ENCODE results near the gene PIKFYVE.
A peak's percentile ranks its signal among the peaks of the same experiment; 100 is the strongest.
"Not testable (repeated sequence)": the region's sequence is repeated elsewhere in the genome, so short reads cannot be mapped to it uniquely, and the experiment has no call there.

Gene PIKFYVE

GRCh38 chr2:208304695-208305094, 38.6 kb downstream of the PIKFYVE start:
- DNase-seq (ENCODE audit: low read depth, low spot score): no peak

DNA sequence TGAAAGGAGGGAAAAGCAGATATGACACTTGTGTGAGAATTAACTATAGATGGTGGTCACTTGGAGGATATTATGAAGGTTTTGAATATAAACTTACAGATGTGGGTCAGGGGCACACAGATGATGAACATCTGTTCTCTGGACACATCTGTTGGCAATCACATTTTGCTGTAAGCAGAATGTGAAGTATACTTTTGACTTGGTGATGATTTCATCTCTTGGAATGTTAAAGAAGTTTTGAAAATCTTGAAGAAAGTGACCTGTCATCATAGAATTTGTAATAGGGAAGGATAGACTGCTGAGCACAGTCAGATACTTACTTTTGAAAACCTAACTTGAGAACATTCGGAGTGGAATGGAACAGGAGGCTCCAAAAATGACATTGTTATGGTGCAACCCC, 40.2 kb downstream of the PIKFYVE start:
- no peak for DNase-seq (ENCODE audit: low read depth, low spot score)

DNA sequence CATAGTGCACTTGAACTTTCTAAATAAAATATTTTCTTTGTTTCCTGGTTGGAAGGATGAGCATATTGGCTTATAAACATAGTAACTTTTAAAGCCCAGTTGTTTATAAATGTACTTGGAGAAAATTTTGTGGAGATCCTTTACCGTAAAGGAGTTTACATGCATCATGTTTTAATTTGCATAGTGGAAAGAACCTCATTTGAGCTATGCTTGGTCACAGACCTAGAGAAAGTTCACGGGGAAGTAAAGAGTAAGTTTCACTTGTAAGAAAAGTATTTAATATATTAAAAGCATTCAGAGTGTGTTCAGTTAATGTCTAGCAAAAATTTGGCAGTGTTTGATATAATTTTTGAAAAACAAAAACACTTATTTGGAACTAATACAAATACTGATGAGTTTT, 45.3 kb downstream of the PIKFYVE start:
- no peak for DNase-seq (ENCODE audit: low read depth, low spot score)

DNA sequence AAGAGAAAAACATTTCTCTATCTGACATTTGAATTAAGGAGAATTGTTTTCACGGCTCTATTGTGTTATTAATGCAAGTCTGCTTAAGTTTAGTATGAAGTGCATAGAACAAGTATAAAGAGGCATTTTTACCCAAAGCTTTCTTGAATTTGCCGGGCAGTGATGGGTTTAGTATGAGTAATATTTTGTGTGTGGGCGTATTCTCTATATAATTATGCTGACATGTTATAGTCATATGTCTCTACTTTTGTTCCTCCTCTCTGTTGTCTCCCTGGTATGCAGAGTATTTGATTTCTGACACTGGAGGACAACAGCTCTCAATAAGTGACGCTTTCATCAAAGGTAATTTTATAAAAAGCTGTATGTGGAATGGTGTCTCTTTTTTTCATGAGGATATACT, 45.9 kb downstream of the PIKFYVE start:
- no peak for DNase-seq (ENCODE audit: low read depth, low spot score)

- no peak for DNase-seq (ENCODE audit: low read depth, low spot score)
These were observed 49.2 kb downstream of the PIKFYVE start for GRCh38 chr2:208315081-208315788.

DNA sequence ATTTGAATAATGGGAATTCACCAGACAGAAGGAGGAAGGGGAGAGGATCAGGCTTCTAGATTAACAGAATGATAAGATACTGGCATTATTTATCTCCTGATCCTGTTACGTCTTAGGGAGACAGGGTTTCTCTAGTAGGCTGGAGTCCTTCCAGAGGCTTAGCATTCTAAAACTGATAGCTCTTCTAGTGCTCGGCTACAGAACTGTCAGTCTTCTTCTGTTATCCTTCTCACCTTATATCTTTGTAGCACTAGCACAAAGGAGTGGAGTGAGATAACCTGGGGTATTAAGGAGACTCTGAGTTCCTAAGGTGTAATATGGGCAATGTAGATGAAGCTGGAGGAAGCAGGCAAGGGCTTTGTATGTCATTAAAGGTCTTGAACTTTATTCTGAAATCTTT, 52.1 kb downstream of the PIKFYVE start:
- no peak for DNase-seq (ENCODE audit: low read depth, low spot score)

GRCh38 chr2:208319391-208319790, 53.3 kb downstream of the PIKFYVE start:
- DNase-seq (ENCODE audit: low read depth, low spot score): peak; percentile 75

- peak; percentile 26 for DNase-seq (ENCODE audit: low read depth, low spot score)
These were observed 54.6 kb downstream of the PIKFYVE start for GRCh38 chr2:208320686-208321085.

DNA sequence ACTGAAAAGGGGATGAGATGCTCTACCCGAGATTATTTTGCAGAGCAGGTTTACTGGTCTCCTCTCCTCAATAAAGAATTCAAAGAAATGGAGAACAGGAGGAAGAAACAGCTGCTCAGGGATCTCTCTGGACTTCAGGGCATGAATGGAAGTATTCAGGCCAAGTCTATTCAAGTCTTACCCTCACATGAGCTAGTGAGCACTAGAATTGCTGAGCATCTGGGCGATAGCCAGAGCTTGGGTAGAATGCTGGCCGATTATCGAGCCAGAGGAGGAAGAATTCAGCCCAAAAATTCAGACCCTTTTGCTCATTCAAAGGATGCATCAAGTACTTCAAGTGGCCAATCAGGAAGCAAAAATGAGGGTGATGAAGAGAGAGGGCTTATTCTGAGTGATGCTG, 60.0 kb downstream of the PIKFYVE start:
- peak; percentile 35 for DNase-seq (ENCODE audit: low read depth, low spot score)

- no peak for DNase-seq (ENCODE audit: low read depth, low spot score)
These were observed 63.4 kb downstream of the PIKFYVE start for GRCh38 chr2:208329485-208329884.

GRCh38 chr2:208334230-208334629, 68.2 kb downstream of the PIKFYVE start:
- no peak for DNase-seq (ENCODE audit: low read depth, low spot score)

DNA sequence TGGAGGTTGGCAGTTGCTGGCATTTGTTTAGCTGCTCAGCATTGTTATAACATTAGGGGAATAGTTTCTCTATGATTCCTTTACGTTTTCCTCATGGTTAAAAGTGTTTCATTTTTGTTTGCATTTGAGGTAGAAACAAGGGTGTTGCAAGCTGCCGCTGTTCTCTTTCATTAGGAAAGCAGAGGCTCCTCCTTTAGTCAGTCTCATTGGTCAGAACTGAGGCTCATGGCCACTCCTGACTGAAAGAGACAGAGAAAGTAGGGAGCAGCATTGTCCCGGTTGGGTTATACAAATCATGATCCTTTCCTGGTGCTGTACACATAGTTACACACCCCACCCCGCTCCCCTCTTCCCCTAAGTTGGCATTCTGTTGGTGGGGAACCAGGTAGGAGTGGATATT, 80.7 kb downstream of the PIKFYVE start:
- DNase-seq (ENCODE audit: low read depth, low spot score): no peak

DNA sequence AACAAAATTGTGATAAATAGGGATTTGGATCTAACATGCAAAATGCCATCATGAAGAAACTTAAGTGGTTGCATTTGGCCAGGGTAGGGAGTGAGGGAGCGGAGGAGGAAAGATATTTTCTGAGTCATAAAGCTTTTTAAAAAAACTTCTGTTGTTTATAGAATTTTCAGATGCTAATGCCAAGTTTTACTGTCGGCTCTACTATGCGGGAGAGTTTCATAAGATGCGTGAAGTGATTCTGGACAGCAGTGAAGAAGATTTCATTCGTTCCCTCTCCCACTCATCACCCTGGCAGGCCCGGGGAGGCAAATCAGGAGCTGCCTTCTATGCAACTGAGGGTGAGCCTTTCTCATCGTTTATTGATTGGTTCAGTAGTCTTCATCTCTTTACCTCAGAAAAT, 84.6 kb downstream of the PIKFYVE start:
- DNase-seq (ENCODE audit: low read depth, low spot score): no peak

- no peak for DNase-seq (ENCODE audit: low read depth, low spot score)
These were observed 86.9 kb downstream of the PIKFYVE start for GRCh38 chr2:208352644-208353567.

DNA sequence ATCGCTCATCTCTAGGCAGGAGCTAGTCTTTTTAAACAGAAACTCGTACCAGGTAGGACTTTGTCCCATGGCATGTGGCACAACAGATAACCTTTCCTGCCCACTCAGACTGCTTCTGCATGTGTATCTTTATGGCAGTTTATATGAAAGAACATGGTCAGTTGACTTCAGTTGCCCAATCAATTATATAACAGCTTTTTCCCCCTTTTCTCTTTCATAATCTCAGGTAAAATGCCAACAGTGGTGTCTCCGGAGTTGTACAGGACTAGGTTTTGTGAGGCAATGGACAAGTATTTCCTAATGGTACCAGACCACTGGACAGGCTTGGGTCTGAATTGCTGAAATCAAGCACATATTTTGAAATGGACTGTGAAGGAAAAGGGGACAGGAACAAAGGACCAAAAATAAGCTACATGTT, 88.9 kb downstream of the PIKFYVE start:
- no peak for DNase-seq (ENCODE audit: low read depth, low spot score)

DNA sequence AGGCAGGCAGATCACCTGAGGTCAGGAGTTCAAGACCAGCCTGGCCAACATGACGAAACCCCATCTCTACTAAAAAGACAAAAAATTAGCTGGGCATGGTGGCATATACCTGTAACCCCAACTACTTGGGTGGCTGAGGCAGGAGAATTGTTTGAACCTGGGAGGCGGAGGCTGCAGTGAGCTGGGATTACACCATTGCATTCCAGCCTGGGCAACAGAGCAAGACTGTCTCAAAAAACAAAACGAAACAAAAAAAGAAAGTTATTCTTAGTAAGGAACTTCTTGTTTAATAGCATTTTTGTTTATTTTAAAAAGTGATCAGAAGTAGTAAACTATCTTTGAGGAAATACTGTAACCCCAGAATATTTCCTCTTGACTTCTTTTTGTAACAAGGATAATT, 90.4 kb downstream of the PIKFYVE start:
- DNase-seq (ENCODE audit: low read depth, low spot score): not testable (repeated sequence)

- DNase-seq (ENCODE audit: low read depth, low spot score): peak; percentile 46
These were observed 91.0 kb downstream of the PIKFYVE start for GRCh38 chr2:208356846-208357574.

DNA sequence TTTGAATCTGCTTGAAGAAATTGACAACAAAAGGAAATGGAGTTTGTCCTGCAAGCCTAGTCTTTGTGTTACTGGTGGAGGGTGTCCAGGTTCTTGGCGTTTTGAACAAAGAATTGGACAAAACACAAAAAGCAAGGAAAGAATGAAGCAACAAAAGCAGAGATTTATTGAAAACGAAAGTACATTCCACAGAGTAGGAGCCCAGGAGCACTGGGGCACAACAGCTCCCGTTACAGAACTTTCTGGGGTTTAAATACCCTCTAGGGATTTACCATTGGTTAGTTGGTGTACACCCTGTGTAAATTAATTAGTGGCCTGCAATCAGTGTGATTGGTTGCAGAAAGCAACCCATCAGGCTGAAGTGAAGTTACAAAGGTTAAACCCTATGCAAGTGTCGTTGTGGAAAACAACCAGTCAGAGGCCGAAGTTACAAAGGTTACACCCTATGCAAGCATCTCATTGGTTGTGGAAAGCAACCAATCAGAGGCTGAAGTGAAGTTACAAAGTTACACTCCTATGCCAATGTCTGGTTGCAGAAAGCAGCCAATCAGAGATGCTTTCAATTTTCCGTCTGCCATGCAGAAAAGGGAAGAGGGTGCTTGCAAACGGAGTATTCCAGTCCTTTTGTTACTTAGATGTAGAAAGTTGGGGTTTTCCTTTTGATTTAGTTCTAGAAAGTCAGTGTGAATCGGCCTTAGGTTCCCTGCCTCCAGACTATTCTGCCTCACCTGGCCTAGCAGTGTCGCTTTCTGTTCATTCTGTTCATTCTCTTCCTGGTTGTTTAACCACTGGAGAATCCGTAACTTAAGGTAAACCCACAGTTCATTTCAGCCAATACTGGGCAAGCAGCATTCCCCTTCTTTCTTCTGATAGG, 92.9 kb downstream of the PIKFYVE start:
- peak; percentile 68 for DNase-seq (ENCODE audit: low read depth, low spot score)

- no peak for DNase-seq (ENCODE audit: low read depth, low spot score)
These were observed 93.6 kb downstream of the PIKFYVE start for GRCh38 chr2:208359632-208359986.

DNA sequence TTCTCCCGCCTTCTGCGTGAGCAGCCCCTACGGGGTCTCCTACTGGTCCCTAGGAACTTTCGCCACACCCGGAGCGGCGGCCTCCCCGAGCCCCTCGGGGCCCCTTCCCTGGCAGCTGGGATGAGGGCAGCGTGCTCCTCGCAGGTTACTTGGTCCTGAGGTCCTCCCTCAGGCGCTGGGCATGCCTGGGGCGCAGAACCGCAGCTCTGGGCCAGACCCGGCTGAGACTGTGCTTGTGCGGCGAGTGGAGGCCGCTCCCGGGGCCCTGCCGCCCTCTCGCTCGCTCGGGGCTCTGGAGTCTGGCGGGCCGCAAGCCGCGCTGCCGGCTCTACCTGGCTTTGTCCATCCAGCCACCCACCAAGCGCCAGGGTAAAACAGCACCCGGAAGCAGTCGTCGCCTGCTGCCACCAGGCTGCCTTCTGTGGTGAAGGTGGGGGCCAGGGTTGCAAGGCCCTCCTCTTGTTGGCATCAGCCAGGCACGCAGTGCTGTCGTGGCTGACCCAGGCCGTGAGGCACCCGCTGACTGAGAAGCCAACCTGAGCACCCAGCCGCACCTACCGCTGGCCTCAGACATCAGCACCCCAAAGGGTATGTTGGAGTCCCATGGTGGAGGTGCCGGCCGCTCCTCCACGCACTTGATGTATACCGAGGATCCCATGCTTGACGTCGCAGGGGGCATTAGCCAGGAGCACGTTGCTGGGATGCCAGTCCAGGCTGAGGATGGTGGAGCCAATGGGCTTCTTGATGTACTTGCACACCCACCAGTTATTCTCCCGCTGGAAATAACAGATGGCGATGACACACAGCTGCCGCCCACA, 94.4 kb downstream of the PIKFYVE start:
- no peak for DNase-seq (ENCODE audit: low read depth, low spot score)

DNA sequence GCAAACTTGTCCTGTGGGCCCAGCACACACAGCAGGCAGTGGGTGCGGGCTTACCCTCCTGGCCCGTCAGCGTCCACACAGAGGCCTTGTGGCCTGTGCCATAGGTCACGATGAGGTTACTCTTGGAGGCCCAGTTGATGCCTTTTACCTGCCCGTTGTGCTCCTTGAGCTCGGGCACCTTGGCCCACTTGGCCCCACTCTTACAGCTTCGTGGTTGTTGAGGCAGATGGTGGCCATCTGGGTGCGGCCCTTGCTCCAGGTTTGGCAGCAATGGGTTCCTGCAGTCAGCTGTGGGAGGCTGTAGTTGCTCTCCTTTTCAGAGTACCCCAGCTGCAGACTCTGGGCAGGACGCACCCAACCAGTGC, 95.0 kb downstream of the PIKFYVE start:
- DNase-seq (ENCODE audit: low read depth, low spot score): no peak

Measured in astrocyte of the hippocampus (primary cell).